Cardiac muscle cell (in vitro differentiated cells and primary cell): ENCODE measurements around the gene TRIM41. TPM values are rescaled to one million over a fixed set of nuclear protein-coding genes. Genes with fewer than 3 reads are reported as not detected.

Source experiments
- DNase-seq, 2 donors: peaks; one replicate each; pipeline versions ENCODE4 v3.0.0 to v3.0.0-alpha.2; 2010 to 2017; ENCODE audit warnings: low read depth in 1 of 2, low spot score in 1 of 2
- H3K27ac ChIP-seq: fragments of 200-600 bp; sonication (generic); 2 replicates; pipeline ENCODE4 v1.5.1; 2016
- H3K27me3 ChIP-seq: fragments of 200-600 bp; sonication (generic); 2 replicates; pipeline ENCODE4 v1.6.0; 2016; ENCODE audit warnings: control low read depth
- H3K36me3 ChIP-seq: fragments of 200-600 bp; sonication (generic); 2 replicates; pipeline ENCODE4 v1.5.1; 2016; ENCODE audit warnings: control low read depth
- H3K4me1 ChIP-seq: fragments of 200-600 bp; sonication (generic); 2 replicates; pipeline ENCODE4 v1.8.1; 2017; ENCODE audit warnings: low read depth, mild to moderate bottlenecking, mixed run types
- H3K4me3 ChIP-seq: fragments of 200-600 bp; sonication (generic); 2 replicates; pipeline ENCODE4 v1.5.1; 2016; ENCODE audit warnings: mild to moderate bottlenecking
- H3K9me3 ChIP-seq: fragments of 200-600 bp; sonication (generic); 2 replicates; pipeline ENCODE4 v1.5.1; 2017; ENCODE audit warnings: low read depth, mild to moderate bottlenecking, control low read depth
- polyA plus RNA-seq: library from polyadenylated mRNA; unstranded; fragments of >200 nt; fragmentation: Nextera tagmentation; extraction: Ambion mirVana; gene quantifications from 2 replicates; pipeline ENCODE4 v1.2.1, GENCODE V29; 2016
- total RNA-seq: library from RNA; depleted of rRNA; stranded (reverse); fragments of >200 nt; gene quantifications from 2 replicates; pipeline ENCODE4 v1.2.3, GENCODE V29; 2016
- TF ChIP-seq, protein P1 (sequence below): IDR thresholded peaks from 2 replicates; pipeline ENCODE4 v1.5.1; 2012; ENCODE audit warnings: low read depth, mild to moderate bottlenecking, low read length

The TRIM41 gene
- total and polyA plus RNA-seq, 2 experiments from 2014 or later, result 5.4 to 30.1 TPM

DNA sequence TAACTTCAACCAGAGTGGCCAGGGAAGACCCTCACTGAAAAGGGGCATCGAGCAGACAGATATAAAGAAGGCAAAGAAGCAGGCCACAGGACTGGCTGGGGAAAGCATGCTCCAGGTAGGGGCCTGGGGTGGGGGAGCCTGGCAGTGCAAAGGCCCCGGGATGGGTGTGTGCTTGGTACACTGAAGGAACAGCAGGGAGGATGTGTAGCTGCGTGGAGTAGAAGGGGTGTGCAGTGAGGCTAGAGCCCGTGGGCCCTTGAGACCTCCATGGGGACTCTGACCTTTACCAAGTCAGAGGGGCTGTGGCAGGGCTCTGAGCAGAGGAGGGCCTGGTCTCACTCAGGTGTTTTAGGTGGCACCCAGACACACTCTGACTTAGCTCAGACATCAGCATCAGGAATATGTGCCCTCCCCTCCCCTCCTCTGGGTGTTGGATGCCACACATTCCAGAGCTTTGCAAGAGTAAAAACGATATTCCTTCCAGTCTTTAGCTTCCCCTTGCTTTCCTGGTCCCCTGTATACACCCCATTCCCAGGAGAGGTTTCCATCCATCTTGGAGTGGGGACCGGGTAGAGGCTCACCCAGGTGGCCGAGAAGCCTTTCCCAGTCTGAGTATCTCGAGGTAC is 25.6 kb upstream of the TRIM41 start:
- H3K4me3 ChIP-seq, result no peak overlapping the region
- no peaks in the 10 kb centered on the region for H3K36me3 ChIP-seq
- TF ChIP-seq, protein P1, sequence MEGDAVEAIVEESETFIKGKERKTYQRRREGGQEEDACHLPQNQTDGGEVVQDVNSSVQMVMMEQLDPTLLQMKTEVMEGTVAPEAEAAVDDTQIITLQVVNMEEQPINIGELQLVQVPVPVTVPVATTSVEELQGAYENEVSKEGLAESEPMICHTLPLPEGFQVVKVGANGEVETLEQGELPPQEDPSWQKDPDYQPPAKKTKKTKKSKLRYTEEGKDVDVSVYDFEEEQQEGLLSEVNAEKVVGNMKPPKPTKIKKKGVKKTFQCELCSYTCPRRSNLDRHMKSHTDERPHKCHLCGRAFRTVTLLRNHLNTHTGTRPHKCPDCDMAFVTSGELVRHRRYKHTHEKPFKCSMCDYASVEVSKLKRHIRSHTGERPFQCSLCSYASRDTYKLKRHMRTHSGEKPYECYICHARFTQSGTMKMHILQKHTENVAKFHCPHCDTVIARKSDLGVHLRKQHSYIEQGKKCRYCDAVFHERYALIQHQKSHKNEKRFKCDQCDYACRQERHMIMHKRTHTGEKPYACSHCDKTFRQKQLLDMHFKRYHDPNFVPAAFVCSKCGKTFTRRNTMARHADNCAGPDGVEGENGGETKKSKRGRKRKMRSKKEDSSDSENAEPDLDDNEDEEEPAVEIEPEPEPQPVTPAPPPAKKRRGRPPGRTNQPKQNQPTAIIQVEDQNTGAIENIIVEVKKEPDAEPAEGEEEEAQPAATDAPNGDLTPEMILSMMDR, result no peak
- peaks cover 6% of the 10 kb centered on the region for H3K4me1 ChIP-seq
- H3K27me3 ChIP-seq, result peaks cover 36% of the 10 kb centered on the region
- no peaks in the 10 kb centered on the region for H3K9me3 ChIP-seq
- DNase-seq, result no peak
- no peak overlapping the region for H3K27ac ChIP-seq

- peaks cover 6% of the 10 kb centered on the region for H3K4me1 ChIP-seq
- H3K27ac ChIP-seq, result no peak overlapping the region
- H3K36me3 ChIP-seq, result no peaks in the 10 kb centered on the region
- peaks cover 44% of the 10 kb centered on the region for H3K27me3 ChIP-seq
- H3K9me3 ChIP-seq, result no peaks in the 10 kb centered on the region
- TF ChIP-seq, protein P1, result no peak
- DNase-seq, result no peak
- no peak overlapping the region for H3K4me3 ChIP-seq
These were observed 24.9 kb upstream of the TRIM41 start for GRCh38 chr5:181198106-181198685.

DNA sequence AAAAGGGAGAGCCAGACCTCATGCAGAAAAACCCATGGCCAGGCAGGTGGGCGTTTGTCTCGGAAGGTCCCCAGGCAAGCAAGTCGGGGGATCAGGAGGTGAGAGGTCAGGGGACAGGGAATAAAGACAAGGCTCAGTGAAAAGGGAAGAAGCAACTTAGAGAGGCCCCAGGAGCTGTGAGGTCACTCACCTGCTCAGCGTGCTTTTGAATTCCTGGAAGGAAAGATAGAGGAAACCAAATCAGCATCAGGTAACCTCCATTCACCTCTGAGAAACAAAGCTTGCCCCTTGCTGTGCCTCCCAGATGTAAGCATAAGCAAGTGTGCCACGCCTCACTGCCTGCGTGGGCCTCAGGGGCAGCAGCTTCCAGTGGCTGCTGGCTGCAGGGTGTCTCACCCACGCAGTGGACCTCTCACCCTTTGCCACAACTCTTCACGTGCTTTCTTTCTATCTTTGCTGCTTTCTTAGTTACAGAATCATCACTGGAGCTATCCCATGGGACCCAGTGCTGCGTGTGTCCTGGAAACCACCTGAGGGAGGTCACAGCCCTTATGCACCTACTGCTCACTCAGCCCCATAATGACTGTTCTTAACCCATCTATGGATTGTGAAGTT is 24.1 kb upstream of the TRIM41 start:
- Histone ChIP-seq H3K36me3 (no peaks in the 10 kb centered on the region), H3K4me1 (peaks cover 6% of the 10 kb centered on the region), H3K9me3 (no peaks in the 10 kb centered on the region), H3K4me3 (no peak overlapping the region), H3K27me3 (peaks cover 52% of the 10 kb centered on the region), H3K27ac (no peak overlapping the region)
- no peak for DNase-seq
- TF ChIP-seq, protein P1, result no peak

- TF ChIP-seq, protein P1, result no peak
- no peak for DNase-seq
- Histone ChIP-seq H3K27me3 (peaks cover 63% of the 10 kb centered on the region), H3K9me3 (no peaks in the 10 kb centered on the region), H3K27ac (no peak overlapping the region), H3K4me1 (no peaks in the 10 kb centered on the region), H3K4me3 (no peak overlapping the region), H3K36me3 (no peaks in the 10 kb centered on the region)
These were observed 23.0 kb upstream of the TRIM41 start for GRCh38 chr5:181199881-181200638.

DNA sequence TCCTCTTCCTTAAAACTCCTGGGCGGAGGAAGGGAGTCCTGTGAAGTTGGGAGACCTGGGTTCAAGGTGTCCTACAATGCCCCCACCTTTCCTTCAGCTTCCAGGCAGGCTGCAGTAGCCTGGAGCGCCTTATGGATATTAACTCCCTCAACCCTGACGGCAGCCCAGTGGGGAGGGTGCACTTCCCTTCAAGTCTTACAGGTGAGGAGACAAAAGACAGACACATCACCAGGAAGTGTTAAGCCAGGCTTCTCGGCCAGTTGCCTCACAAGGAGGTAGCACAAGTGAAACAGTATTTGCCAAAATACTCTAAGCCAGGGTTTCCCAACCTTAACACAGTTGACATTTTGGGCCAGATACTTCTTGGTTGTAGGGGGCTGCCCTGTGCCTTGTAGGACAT is 22.3 kb upstream of the TRIM41 start:
- Histone ChIP-seq H3K27ac (no peak overlapping the region), H3K27me3 (peaks cover 70% of the 10 kb centered on the region), H3K9me3 (no peaks in the 10 kb centered on the region), H3K36me3 (no peaks in the 10 kb centered on the region), H3K4me1 (no peaks in the 10 kb centered on the region), H3K4me3 (no peak overlapping the region)
- TF ChIP-seq, protein P1, result no peak
- no peak for DNase-seq
